K562 (cell line): Measurements from ENCODE around the gene ABHD14A. TPM values are rescaled to one million over a fixed set of nuclear protein-coding genes. Genes with fewer than 3 reads are reported as not detected.

Experiments
- ATAC-seq: fragments of 200-7000 bp; cut with Tn5 transposase; 3 replicates; pipeline ENCODE4 v1.9.1; 2020; ENCODE audit warnings: moderate library complexity
- BruUV-seq: library from RNA; stranded (reverse); fragments of 400-500 nt; replicated peaks from 2 replicates; lab custom pipeline; 2021; lab: Mats Ljungman, UMichigan
- CTCF ChIA-PET: fragments of 300-600 bp; formaldehyde crosslinking; extraction: SDS; loops from one replicate; lab custom pipeline; 2021; ENCODE audit warnings: low intra/inter-chr PET ratio; lab: Yijun Ruan, JAX
- POLR2A ChIA-PET: fragments of 300-600, 350-650 bp; sonication (Branson Sonifier 250); formaldehyde crosslinking; extraction: SDS; loops from one replicate; lab custom pipeline; 2021; ENCODE audit warnings: antibody characterized with exemption, inconsistent platforms; lab: Yijun Ruan, JAX
- DNase-seq, 4 experiments: peaks; one replicate each; pipeline versions ENCODE4 v3.0.0 to v3.0.0-alpha.2; 2011 to 2018; ENCODE audit warnings: low spot score in 3 of 4, mixed read lengths in 3 of 4; ENCODE audit errors: extremely low read depth in 1 of 4
- FAIRE-seq: peaks from 2 replicates; lab custom pipeline; 2011; peaks lifted over from hg19 to GRCh38; lab: Jason Lieb, UNC
- H2AFZ ChIP-seq: 2 replicates; pipeline ENCODE4 v1.6.0; 2011; ENCODE audit warnings: low read depth, low read length, control low read depth, inconsistent platforms
- H3K27ac ChIP-seq: fragments of 200-600 bp; 3 replicates; pipeline ENCODE4 v1.8.0; 2011; ENCODE audit warnings: low read depth, mild to moderate bottlenecking, control low read depth, inconsistent platforms, low read length, moderate library complexity, mixed read lengths; ENCODE audit errors: extremely low read depth
- H3K27me3 ChIP-seq, 2 experiments: fragments of 300-600 bp in 1 of 2; 2 replicates in 1 of 2; 3 replicates in 1 of 2; pipeline versions ENCODE4 v1.6.0 to v1.8.0; 2011; ENCODE audit warnings: inconsistent platforms in 2 of 2, low read length in 2 of 2, mild to moderate bottlenecking in 1 of 2, mixed read lengths in 1 of 2, moderate library complexity in 1 of 2; ENCODE audit not compliant: control insufficient read depth in 2 of 2, insufficient read depth in 2 of 2
- H3K36me3 ChIP-seq: fragments of 300-600 bp; 3 replicates; pipeline ENCODE4 v1.8.0; 2011; ENCODE audit warnings: mild to moderate bottlenecking, low read length, inconsistent platforms; ENCODE audit not compliant: control insufficient read depth, insufficient read depth
- H3K4me1 ChIP-seq, 2 experiments: fragments of 200-600 bp in 1 of 2; replicated peaks in 1 of 2; 2 replicates in 1 of 2; 3 replicates in 1 of 2; pipeline versions ENCODE4 v1.5.1 to v1.8.0; 2011; ENCODE audit warnings: inconsistent platforms in 2 of 2, low read length in 2 of 2, mild to moderate bottlenecking in 1 of 2, mixed read lengths in 1 of 2, moderate library complexity in 1 of 2; ENCODE audit not compliant: control insufficient read depth in 2 of 2, insufficient read depth in 2 of 2
- H3K4me2 ChIP-seq: 2 replicates; pipeline ENCODE4 v1.6.1; 2011; ENCODE audit warnings: low read length, control low read depth, inconsistent platforms, mixed read lengths; ENCODE audit not compliant: insufficient read depth
- H3K4me3 ChIP-seq: fragments of 200-600 bp; sonication (generic), shearing (Covaris generic); 2 replicates; pipeline ENCODE4 v1.5.1; 2016; ENCODE audit warnings: control low read depth, inconsistent platforms
- H3K79me2 ChIP-seq: fragments of 200-600 bp; 3 replicates; pipeline ENCODE4 v1.8.0; 2011; ENCODE audit warnings: low read length, inconsistent platforms; ENCODE audit not compliant: control insufficient read depth, insufficient read depth
- H3K9ac ChIP-seq, 2 experiments: 2 replicates each; pipeline versions ENCODE4 v1.6.0 to v1.6.1; 2011; ENCODE audit warnings: low read depth in 2 of 2, low read length in 2 of 2, control low read depth in 1 of 2, inconsistent platforms in 1 of 2, mild to moderate bottlenecking in 1 of 2, mixed read lengths in 1 of 2; ENCODE audit not compliant: insufficient read depth in 1 of 2
- H3K9me1 ChIP-seq: one replicate; pipeline ENCODE4 v1.6.0; 2011; ENCODE audit warnings: inconsistent platforms, mild to moderate bottlenecking, low read length, moderate library complexity; ENCODE audit not compliant: control insufficient read depth, insufficient read depth
- H3K9me3 ChIP-seq: replicated peaks from 2 replicates; pipeline ENCODE4 v1.5.1; 2011; ENCODE audit warnings: low read depth, low read length, inconsistent platforms; ENCODE audit not compliant: control insufficient read depth, insufficient read depth
- H4K20me1 ChIP-seq: replicated peaks from 2 replicates; pipeline ENCODE4 v1.6.1; 2011; ENCODE audit warnings: low read length, inconsistent platforms, mixed read lengths; ENCODE audit not compliant: control insufficient read depth, insufficient read depth
- ARID3A ChIP-seq: IDR thresholded peaks from 2 replicates; pipeline ENCODE4 v1.6.1; 2012; ENCODE audit warnings: low read depth, low read length, improper control_type of control experiment, borderline replicate concordance
- ARNT ChIP-seq, 2 experiments: fragments of 450-650 bp; IDR thresholded peaks; 2 replicates each; pipeline ENCODE4 v1.6.1; 2016; ENCODE audit warnings: mild to moderate bottlenecking in 1 of 2
- CEBPZ ChIP-seq: fragments of 150-350 bp; IDR thresholded peaks from 2 replicates; pipeline ENCODE4 v1.6.1; 2014; ENCODE audit warnings: low read depth, mild to moderate bottlenecking, low read length, borderline replicate concordance
- FOXM1 ChIP-seq, 2 experiments: fragments of 450-650 bp in 1 of 2; sonication (generic) in 1 of 2; formaldehyde crosslinking in 1 of 2; IDR thresholded peaks; 2 replicates each; pipeline versions ENCODE4 v1.6.1 to v1.9.0; 2017 to 2022; ENCODE audit warnings: low read depth in 2 of 2, mild to moderate bottlenecking in 2 of 2, missing genetic modification reagents in 1 of 2, moderate library complexity in 1 of 2
- TCF15 ChIP-seq: fragments of 250-450 bp; sonication (Bioruptor Pico); IDR thresholded peaks from 2 replicates; pipeline ENCODE4 v1.8.0; 2022; ENCODE audit warnings: moderate library complexity, mild to moderate bottlenecking, inconsistent platforms
- ZNF431 ChIP-seq: sonication (generic); formaldehyde crosslinking; IDR thresholded peaks from 2 replicates; pipeline ENCODE4 v1.8.0; 2022; ENCODE audit warnings: mild to moderate bottlenecking, missing genetic modification reagents
- ZNF589 ChIP-seq: fragments of 200-800 bp; sonication (Bioruptor generic); IDR thresholded peaks from 2 replicates; pipeline ENCODE4 v1.6.1; 2016; ENCODE audit warnings: low read depth, missing genetic modification characterization, missing compliant biosample characterization
- WGBS: fragments of 100-300 bp; shearing (Covaris generic); methylation state at CpG from one replicate; pipeline ENCODE4 v1.1.6; 2016; ENCODE audit warnings: low coverage, mixed read lengths; ENCODE audit not compliant: insufficient coverage; ENCODE audit errors: missing lambda C conversion rate; 5-methylcytosine and 5-hydroxymethylcytosine counted together
- in situ Hi-C: fragments of 300-500 bp; cut with MboI; formaldehyde crosslinking; loops from 4 replicates; pipeline ENCODE4 v1.15.0; 2018; ENCODE audit warnings: inconsistent platforms, mixed read lengths
- intact Hi-C: fragments of 100-400 bp; cut with micrococcal nuclease; formaldehyde crosslinking; loops from 2 replicates; pipeline ENCODE4 v1.14.2; 2022
- polyA plus RNA-seq, 8 experiments: library from polyadenylated mRNA; depleted of rRNA in 4 of 8; stranded (reverse) in 5 of 8; unstranded in 3 of 8; fragments of >200 nt; fragmentation: Nextera tagmentation in 2 of 8; fragmentation: Illumina TruSeq in 1 of 8; extraction: Ambion mirVana in 2 of 8; extraction: Trizol in 1 of 8; gene quantifications; 2 replicates each; pipeline versions ENCODE4 v1.2.1 to v1.2.3, GENCODE V29; 2011 to 2014; ENCODE audit warnings: inconsistent platforms in 1 of 8, missing spikeins in 1 of 8
- total RNA-seq, 7 experiments: library from RNA; depleted of rRNA in 6 of 7; stranded (reverse); fragments of >200 nt in 6 of 7; fragmentation: Illumina TruSeq in 2 of 7; extraction: Trizol in 2 of 7; gene quantifications; 2 replicates each; pipeline versions ENCODE4 v1.2.1 to v1.2.3, GENCODE V29; 2011 to 2021; ENCODE audit warnings: low replicate concordance in 1 of 7

Gene ABHD14A
- total and polyA plus RNA-seq, 9 of the 15 experiments (the other 6 are each of a cell fraction or from before 2014, with no cell fraction given) = 0.90 to 10.5 (median 8.3) TPM

GRCh38 chr3:51946796-51947195 lies 28.1 kb upstream of the ABHD14A start:
- no peak for FAIRE-seq
- POLR2A ChIA-PET = no interaction called here
- H3K9me1 ChIP-seq = no peaks in the 10 kb centered on the region
- H3K4me2 ChIP-seq = no peak overlapping the region
- intact Hi-C loops (no loop called here), in situ Hi-C loops (no loop called here)
- H4K20me1 ChIP-seq = no peaks in the 10 kb centered on the region
- no TSS peak for BruUV-seq
- DNase-seq = no peak
- ATAC-seq = no peak
- no peaks in the 10 kb centered on the region for H3K36me3 ChIP-seq
- H3K4me3 ChIP-seq = no peak overlapping the region
- WGBS = 4% methylated on average over 4 of the region's 4 CpGs
- H3K27me3 ChIP-seq = no peaks in the 10 kb centered on the region
- CTCF ChIA-PET = no interaction called here
- no peak overlapping the region for H3K27ac ChIP-seq
- H3K9me3 ChIP-seq = no peaks in the 10 kb centered on the region
- H2AFZ ChIP-seq = no peak overlapping the region
- H3K79me2 ChIP-seq = no peaks in the 10 kb centered on the region; the same call in 2 of the 3 replicates
- no peak overlapping the region for H3K9ac ChIP-seq
- peaks cover 10 to 22% of the 10 kb centered on the region in 2 experiments; a peak in 4 of 5 replicates for H3K4me1 ChIP-seq
- TF ChIP-seq CEBPZ = no peak
- no peak for TF ChIP-seq TCF15 (CRISPR knock-in tag)
- TF ChIP-seq FOXM1 (IDR thresholded peaks at IDR 0.05; ENCODE audit: low read depth) = no peak
- TF ChIP-seq FOXM1 (CRISPR knock-in tag; IDR thresholded peaks at IDR 0.05; ENCODE audit: low read depth) = no peak
- no peak for TF ChIP-seq ARID3A
- TF ChIP-seq ARNT (IDR thresholded peaks at IDR 0.05) = no peak
- TF ChIP-seq ZNF431 (CRISPR knock-in tag) = no peak
- TF ChIP-seq ZNF589 = no peak
